Nephron (organoid): ENCODE data around the gene LRRC74B.
"Not testable (repeated sequence)": the region's sequence is repeated elsewhere in the genome, so short reads cannot be mapped to it uniquely, and the experiment has no call there.

Experiments
- H3K27ac Mint-ChIP-seq, 3 experiments: 2 replicates each; pipeline ENCODE4 v1.8.0; 2020; ENCODE audit warnings: mixed read lengths in 3 of 3, mild to moderate bottlenecking in 2 of 3, moderate library complexity in 1 of 3
- H3K27me3 Mint-ChIP-seq: 2 replicates; pipeline ENCODE4 v1.8.0; 2021; ENCODE audit warnings: low read depth, mild to moderate bottlenecking, moderate library complexity, mixed read lengths
- H3K36me3 Mint-ChIP-seq: 2 replicates; pipeline ENCODE4 v1.8.0; 2020; ENCODE audit warnings: low read depth, mixed read lengths
- H3K4me1 Mint-ChIP-seq: 2 replicates; pipeline ENCODE4 v1.8.0; 2020; ENCODE audit warnings: mixed read lengths
- H3K4me3 Mint-ChIP-seq, 3 experiments: 2 replicates each; pipeline ENCODE4 v1.8.0; 2020; ENCODE audit warnings: mild to moderate bottlenecking in 3 of 3, mixed read lengths in 3 of 3, moderate library complexity in 2 of 3
- H3K9me3 Mint-ChIP-seq: 2 replicates; pipeline ENCODE4 v1.8.0; 2020; ENCODE audit warnings: mixed read lengths
- TF ChIP-seq, protein P1 (sequence below), 3 experiments: fragments of 200-600 bp; sonication (generic); IDR thresholded peaks; one replicate each; pipeline ENCODE4 v1.5.0; 2021; ENCODE audit warnings: antibody characterized with exemption in 3 of 3; ENCODE audit not compliant: unreplicated experiment in 3 of 3

The LRRC74B gene

DNA sequence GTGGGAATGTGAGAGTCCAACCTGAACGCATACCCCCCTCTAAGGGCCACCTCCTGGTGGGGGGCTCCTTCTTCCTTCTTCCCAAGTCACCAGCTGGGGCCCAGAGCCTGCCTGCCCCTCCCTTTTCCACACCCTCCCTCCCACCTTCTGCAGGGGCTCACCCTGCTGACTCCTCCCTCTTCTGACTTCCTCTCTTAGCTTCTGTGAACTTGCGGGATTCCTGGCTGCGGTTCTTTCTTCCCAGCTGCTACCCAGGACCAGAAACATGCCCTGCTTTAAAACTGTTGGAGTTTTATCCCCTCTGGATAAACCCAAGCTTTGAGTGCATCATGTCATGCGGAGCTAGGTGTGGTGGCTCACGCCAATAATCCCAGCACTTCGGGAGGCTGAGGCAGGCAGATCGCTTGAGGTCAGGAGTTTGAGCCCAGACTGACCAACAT lies 10.2 kb downstream of the LRRC74B start:
- TF ChIP-seq, protein P1, sequence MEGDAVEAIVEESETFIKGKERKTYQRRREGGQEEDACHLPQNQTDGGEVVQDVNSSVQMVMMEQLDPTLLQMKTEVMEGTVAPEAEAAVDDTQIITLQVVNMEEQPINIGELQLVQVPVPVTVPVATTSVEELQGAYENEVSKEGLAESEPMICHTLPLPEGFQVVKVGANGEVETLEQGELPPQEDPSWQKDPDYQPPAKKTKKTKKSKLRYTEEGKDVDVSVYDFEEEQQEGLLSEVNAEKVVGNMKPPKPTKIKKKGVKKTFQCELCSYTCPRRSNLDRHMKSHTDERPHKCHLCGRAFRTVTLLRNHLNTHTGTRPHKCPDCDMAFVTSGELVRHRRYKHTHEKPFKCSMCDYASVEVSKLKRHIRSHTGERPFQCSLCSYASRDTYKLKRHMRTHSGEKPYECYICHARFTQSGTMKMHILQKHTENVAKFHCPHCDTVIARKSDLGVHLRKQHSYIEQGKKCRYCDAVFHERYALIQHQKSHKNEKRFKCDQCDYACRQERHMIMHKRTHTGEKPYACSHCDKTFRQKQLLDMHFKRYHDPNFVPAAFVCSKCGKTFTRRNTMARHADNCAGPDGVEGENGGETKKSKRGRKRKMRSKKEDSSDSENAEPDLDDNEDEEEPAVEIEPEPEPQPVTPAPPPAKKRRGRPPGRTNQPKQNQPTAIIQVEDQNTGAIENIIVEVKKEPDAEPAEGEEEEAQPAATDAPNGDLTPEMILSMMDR (IDR thresholded peaks at IDR 0.05; ENCODE audit: unreplicated experiment in 3 of 3) = no peak
- H3K36me3 Mint-ChIP-seq = no peaks in the 10 kb centered on the region
- peaks cover 13% of the 10 kb centered on the region for H3K27me3 Mint-ChIP-seq
- no peaks in the 10 kb centered on the region for H3K9me3 Mint-ChIP-seq
- H3K27ac Mint-ChIP-seq = no peak overlapping the region
- no peak overlapping the region for H3K4me3 Mint-ChIP-seq
- H3K4me1 Mint-ChIP-seq = peaks cover 5% of the 10 kb centered on the region

DNA sequence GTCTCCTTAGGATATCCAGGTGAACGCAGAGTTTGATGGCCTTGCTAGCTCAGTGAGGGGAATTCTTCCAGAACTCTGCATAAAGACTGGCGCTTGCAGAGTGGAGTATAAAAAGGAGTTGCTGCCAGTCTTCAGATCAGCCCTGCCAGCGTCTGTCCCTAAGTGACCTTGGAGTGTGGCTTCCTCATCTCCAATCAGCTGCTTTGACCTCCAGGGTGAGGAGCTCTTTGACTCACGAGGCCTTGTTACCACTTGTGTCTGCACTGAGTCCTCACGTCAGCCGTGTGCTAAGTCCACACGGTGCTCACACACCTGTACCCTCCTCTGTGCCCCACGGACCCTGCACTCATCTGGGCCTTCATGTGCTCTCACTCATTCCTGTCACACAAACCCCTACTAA lies 14.6 kb downstream of the LRRC74B start:
- not testable (repeated sequence) for H3K4me3 Mint-ChIP-seq, H3K27ac Mint-ChIP-seq, H3K9me3 Mint-ChIP-seq, H3K4me1 Mint-ChIP-seq, H3K27me3 Mint-ChIP-seq, H3K36me3 Mint-ChIP-seq

DNA sequence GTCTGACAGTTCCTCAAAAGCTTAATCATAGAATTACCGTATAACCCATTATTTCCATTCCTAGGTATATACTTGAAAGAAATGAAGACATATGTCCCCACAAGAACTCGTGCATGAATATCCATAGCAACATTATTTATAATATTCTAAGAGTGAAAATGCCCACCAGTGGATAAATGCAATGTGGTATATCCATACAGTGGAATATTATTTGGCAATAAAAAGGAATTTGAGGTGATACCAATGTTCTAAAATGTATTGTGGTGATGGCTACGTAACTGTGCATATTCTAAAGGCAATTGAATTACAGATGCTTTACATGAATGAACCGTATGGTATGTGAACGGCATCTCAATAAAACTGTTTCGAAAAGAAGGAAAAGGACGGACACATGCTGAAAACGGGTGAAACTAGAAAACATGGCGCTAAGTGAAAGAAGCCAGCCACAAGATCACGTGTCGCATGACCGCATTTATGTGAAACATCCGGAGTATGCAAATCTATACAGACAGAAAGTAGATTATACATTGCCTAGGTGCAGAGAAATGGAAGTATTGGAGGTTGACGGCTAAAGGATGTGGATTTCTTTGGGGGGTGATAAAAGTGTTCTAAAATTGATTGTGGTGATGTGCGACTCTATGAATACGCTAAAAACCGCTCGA lies 16.0 kb downstream of the LRRC74B start:
- H3K27me3 Mint-ChIP-seq = peaks cover 13% of the 10 kb centered on the region
- not testable (repeated sequence) for H3K36me3 Mint-ChIP-seq, H3K4me3 Mint-ChIP-seq, H3K9me3 Mint-ChIP-seq, H3K27ac Mint-ChIP-seq, H3K4me1 Mint-ChIP-seq

DNA sequence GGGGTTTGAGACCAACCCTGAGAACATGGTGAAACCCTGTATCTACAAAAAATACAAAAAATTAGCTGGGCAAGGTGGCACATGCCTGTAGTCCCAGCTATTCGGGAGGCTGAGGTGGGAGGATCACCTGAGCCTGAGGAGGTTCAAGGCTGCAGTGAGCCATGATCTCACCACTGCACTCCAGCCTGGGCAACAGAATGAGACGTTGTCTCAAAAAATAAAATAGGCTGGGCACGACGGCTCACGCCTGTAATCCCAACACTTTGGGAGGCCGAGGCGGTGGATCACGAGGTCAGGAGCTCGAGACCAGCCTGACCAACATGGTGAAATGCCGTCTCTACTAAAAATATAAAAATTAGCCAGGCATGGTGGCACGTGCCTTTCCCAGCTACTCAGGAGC lies 18.7 kb downstream of the LRRC74B start:
- H3K27me3 Mint-ChIP-seq = peaks cover 18% of the 10 kb centered on the region
- not testable (repeated sequence) for H3K27ac Mint-ChIP-seq, H3K36me3 Mint-ChIP-seq, H3K4me3 Mint-ChIP-seq, H3K4me1 Mint-ChIP-seq, H3K9me3 Mint-ChIP-seq

DNA sequence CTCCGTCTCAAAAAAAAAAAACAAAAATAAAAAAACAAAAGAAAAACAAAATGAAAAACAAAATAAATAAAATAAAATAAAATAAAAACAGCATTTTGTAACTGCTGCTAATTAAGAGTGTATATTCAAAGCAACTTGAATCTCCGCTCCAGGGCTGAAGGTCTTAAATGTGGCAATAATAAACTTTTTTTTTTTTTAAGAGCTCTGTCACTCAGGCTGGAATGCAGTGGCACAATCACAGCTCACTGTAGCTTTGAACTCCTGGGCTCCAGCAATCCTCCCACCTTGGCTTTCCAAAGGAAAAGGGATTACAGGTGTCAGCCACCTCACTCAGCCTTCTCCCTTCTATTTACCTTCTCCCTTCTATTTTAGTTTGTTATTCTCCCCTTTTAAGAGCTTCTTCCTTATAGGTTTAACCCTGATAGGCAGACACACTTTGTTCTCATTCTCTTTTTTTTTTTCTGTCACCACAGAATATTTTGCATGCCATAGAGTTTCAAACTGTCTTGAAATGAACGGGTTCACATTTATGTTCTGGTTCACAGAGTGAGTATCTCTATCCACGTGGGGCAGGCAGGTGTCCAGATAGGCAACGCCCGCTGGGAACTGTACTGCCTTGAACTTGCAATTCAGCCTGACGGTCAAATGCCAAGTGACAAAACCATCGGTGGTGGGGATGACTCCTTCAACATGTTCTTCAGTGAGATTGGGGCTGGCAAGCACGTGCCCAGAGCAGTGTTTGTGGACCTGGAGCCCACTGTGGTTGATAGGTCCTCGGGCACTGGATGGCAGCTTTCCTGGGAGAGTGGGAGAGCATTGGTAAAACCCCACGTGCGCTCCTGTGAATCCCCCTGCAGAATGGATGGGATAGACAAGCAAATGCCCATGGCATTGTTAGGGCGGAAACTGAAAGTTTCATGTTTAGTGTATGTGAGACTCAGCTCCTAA lies 19.4 kb downstream of the LRRC74B start:
- Mint-ChIP-seq H3K27me3 (peaks cover 18% of the 10 kb centered on the region), H3K27ac (no peak overlapping the region), H3K4me3 (no peak overlapping the region), H3K9me3 (no peaks in the 10 kb centered on the region), H3K4me1 (no peaks in the 10 kb centered on the region), H3K36me3 (no peaks in the 10 kb centered on the region)
- TF ChIP-seq, protein P1 (IDR thresholded peaks at IDR 0.05; ENCODE audit: unreplicated experiment in 3 of 3) = no peak

DNA sequence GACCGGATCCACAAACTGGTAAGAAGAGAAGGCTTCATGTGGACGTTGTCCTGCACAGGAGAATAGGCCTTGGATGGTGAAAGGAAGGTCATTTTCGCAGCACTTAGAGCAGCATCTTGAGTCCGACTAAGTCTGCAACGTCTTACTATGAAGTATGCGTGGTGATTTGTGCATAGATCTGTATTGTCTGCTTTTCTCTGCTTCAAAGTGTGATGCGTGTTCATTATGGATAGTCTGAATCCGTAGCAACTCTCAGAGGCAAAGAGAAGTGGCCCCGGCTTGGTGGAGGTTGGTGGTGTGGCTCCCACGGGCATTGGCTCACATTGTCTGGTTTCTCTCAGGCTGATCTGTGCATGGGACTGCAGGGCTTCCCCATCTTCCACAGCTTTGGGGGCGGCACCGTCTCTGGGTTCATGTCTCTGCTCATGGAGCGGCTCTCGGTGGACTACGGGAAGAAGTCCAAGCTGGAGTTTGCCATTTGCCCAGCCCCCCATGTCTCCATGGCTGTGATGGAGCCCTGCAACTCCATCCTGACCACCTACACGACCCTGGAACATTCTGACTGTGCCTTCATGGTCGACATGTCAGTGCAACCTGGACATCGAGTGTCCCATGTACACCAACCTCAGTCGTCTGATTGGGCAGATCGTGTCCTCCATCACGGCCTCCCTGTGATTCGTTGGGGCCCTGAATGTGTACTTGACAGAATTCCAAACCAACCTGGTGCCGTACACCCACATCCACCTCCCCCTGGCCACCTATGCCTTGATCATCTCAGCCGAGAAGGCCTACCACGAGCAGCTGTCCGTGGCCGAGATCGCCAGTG lies 21.5 kb downstream of the LRRC74B start:
- Mint-ChIP-seq H3K4me3 (no peak overlapping the region), H3K27me3 (peaks cover 18% of the 10 kb centered on the region), H3K27ac (no peak overlapping the region), H3K4me1 (no peaks in the 10 kb centered on the region), H3K9me3 (no peaks in the 10 kb centered on the region), H3K36me3 (no peaks in the 10 kb centered on the region)
- TF ChIP-seq, protein P1 (IDR thresholded peaks at IDR 0.05; ENCODE audit: unreplicated experiment in 3 of 3) = no peak
